MM.1S (cell line): Measurements from ENCODE around the gene LCNL1.

Source experiments
- CTCF ChIP-seq: fragments of 300-600 bp; sonication (generic); IDR thresholded peaks from 2 replicates; pipeline ENCODE4 v1.5.1; 2016; ENCODE audit warnings: antibody characterized with exemption, low read length, mixed read lengths
- EZH2phosphoT487 ChIP-seq: fragments of 300-600 bp; sonication (generic); IDR thresholded peaks from 2 replicates; pipeline ENCODE4 v1.6.1; 2018; ENCODE audit warnings: antibody characterized with exemption, low read length

- no peak for TF ChIP-seq CTCF
- TF ChIP-seq EZH2phosphoT487 = no peak
Measured at GRCh38 chr9:136994888-136995230, 12.1 kb downstream of the LCNL1 start.
